HG03520 (cell line): Measurements from ENCODE around the gene OTUD5.
"Not testable (repeated sequence)": the region's sequence is repeated elsewhere in the genome, so short reads cannot be mapped to it uniquely, and the experiment has no call there.

Experiments used
- ATAC-seq: cut with Tn5 transposase; IDR thresholded peaks from one replicate; pipeline ENCODE4 v1.9.1; 2021; ENCODE audit warnings: mild to moderate bottlenecking, moderate library complexity; ENCODE audit not compliant: unreplicated experiment

Gene OTUD5, protein sequence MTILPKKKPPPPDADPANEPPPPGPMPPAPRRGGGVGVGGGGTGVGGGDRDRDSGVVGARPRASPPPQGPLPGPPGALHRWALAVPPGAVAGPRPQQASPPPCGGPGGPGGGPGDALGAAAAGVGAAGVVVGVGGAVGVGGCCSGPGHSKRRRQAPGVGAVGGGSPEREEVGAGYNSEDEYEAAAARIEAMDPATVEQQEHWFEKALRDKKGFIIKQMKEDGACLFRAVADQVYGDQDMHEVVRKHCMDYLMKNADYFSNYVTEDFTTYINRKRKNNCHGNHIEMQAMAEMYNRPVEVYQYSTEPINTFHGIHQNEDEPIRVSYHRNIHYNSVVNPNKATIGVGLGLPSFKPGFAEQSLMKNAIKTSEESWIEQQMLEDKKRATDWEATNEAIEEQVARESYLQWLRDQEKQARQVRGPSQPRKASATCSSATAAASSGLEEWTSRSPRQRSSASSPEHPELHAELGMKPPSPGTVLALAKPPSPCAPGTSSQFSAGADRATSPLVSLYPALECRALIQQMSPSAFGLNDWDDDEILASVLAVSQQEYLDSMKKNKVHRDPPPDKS

DNA sequence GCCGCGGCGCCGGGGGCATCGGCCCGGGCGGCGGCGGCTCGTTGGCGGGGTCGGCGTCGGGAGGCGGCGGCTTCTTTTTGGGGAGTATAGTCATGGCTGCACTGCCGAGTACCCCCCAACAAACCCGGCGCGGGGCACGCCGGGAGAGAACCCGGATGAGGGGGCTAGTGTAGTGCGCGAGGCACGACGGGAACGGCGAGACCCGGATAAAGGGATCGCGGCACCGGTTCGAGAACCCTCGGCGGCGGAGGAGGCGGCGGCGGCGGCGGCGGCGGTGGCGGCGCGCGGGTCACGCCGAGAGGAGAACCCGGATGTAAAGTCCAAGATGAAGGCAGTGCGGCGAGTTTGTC, at the start of gene OTUD5:
OTUD5 (minus strand) TSS at position 131 of the 350 bp plus-strand sequence; CDS start at position 94, 37 bp downstream.
- peak; percentile 22 for ATAC-seq

DNA sequence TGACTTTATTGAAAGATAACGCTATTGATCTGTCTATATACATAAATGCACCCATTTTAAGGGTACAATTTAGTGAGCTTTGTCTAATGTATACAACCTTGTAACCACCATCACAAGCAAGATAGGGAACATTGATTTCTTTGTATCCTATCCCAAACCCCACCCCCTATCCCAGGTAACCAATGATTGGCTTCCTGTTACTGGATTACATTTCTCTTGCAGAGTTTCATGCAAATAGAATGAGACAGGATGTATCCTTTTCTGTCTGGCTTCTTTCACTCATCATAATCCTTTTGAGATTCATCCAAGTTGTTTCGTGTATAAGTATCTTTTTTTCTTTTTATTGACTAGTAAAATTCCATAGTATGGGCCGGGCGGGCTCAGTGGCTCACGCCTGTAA, 46.3 kb upstream of the OTUD5 start:
- ATAC-seq, result no peak

DNA sequence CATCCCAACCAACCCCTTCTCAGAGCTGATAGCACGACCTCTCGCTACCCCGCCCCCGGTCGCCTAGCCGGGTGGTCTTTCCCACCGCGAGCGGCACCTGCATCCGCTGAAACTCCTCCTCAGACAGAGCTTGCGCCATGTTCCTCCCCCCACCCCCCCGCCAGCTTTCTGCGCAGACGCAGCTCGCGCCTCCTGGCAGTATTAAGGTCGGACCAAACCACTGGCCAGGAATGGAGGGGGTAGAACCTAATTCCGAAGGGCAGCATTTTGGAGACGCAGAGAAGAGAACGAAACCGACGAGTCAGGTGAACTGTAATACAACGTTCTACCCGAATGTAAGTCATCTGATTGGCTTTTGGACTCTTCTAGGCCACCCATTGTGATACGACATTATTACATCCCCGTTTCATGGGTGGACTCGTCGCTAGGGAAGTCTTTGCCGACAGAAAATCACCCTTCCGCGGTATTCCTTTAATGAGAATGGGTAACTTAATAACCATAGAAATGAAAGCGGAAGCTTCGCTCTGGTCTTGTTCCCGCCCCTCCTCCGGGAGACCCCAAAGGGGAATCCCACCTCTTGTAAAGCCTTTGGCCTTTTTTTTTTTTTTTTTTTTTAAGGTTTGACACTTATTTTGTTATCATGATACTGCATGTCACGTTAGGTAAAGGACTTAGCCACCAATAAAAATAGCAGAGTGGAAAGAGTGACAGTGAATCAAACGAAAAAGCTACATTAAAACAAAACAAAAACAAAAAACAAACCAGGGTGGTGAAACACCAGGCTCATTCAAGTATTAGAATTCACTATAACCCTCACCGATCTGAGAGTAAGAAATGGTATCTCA, 44.9 kb upstream of the OTUD5 start, which contains the start of gene GRIPAP1:
GRIPAP1 (minus strand) TSS at position 174 of the 845 bp plus-strand sequence; CDS start at position 139, 35 bp downstream.
- ATAC-seq, result peak; percentile 63

DNA sequence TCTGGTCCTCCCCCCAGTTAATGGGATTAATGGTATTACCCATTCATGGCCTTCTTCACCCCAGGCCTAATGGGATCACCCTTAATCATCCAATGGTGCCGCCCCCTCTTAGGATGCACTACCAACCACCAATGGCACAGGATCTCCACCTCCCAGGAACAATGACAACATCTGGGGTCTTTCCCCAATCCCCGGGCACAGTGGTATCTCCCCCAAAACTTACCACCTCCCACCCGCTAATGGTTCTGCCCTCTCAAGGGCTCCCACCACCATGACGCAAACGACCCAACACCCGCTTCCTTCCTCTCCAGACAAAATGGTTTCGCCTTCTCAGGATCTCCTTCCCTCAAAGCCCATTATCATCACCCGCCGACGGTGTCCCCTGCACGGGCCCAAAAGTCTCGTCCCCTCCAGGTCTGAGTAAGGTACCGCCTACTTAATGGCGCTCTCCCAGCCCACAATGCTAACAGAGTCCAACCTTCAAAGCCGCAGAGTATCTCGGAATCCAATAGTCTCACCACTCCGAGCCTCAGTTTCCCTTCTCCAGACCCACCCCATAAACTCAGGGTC, 44.2 kb upstream of the OTUD5 start:
- peak; percentile 14 for ATAC-seq

DNA sequence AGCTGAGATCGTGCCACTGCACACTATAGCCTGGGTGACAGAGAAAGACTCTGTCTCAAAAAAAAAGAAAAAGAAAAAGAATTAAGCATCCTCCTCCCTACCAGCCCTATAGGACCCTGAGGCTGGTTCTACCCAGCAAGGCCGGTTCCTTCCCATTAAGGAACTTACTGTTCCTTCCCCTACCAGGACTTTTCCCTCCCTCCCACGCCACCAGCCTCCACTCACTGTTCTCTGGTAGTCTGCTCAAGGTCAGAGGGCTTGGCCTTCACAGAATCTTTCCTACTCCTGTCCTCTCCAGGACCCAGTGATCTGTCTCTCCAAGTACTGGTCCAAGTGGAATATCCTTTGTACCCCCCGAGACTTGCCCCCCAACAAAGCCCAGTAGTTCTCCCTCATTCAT, 43.2 kb upstream of the OTUD5 start:
- ATAC-seq, result no peak

DNA sequence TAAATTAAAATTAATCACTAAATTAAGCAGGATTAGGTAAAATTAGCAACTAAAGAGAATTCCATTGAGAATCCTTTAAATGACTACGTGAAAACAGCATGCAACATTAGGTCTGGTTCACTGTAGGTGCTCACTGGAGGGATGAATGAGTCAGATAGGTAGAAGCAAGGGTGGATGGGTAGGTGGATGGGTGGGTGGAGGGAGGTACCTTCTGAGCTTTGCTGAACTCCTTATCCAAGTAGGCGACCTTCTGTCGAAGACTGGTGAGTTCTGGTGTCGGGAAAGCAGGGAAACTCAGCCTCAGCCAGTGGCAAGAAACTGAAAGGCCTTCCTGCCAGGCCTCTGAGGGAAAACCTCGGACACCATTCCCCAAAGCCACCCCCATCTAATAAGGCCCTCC, 41.6 kb upstream of the OTUD5 start:
- ATAC-seq, result no peak

DNA sequence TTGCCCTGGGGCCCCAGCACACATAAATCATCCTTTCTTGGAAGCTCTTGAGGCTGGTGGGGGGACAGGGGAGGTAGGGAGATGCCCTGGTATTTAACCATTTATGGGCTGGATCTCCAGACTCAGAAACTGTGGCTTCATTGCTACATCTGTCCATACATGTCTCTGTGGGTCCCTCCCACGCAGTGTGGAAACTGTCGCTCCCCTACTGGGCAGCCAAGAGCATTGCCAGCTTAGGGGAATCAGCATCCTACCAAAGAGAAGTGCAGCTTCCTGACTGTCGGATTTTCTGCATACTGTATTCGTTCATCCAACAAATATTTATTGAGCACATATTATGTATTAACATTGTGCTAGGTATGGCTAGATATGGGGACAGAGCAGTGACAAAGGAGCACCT, 41.0 kb upstream of the OTUD5 start:
- ATAC-seq, result no peak

DNA sequence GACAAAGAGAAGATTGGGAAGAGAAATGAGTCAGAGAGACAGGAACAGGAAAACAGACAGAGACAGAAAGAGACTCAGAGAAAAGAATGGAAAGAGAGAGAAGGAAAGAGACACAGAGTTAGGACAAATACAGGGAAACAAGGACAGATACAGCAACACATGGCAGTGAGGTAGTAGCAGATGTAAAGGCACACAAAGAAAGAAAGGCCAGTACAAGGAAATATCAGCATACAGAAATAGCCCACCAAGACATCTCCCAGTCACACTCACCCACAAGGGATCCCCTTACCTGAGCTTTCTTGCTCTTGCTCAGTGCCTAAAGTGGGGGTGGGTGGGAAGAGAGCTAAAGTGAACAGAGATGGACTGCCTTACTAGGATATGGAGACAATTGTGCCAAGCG, 40.5 kb upstream of the OTUD5 start:
- no peak for ATAC-seq

DNA sequence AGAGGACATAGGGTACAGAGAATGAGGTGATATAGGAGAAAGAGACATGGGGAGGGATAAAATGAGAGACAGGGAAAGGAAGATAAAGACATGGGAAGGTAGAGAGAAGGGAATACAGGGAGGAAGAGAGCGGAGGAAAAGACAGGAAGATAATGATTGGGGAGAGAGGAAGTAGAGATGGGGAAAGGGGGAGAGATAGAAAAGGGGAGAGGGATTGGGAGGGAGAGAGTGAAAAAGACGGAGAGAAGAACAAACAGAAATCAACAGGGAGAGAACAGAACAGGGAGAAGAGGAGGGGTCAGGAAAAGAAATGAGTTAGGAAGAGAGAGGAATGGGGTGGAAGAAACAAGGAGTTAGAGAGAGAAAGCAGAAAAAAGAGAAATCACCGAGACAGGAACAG, 40.0 kb upstream of the OTUD5 start:
- ATAC-seq, result no peak

DNA sequence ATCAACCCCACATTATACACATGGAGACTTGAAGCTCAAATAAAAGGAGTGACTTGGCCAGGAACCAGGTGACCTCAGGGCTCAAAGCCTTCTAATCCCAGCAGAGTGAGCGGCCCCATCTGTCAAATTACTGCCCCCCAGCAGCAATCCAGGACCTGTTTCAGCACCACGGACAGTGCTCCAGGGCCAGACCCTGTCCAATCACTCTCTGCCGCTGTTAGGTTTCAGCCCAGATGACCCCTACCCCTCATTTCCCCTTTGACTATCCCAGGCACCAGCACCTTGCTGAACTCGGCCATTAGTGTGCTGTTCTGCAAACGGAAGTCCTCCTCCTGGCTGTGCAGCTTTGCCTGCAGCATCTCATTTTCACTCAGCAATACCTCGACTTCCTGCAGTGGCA, 39.6 kb upstream of the OTUD5 start:
- ATAC-seq, result no peak

DNA sequence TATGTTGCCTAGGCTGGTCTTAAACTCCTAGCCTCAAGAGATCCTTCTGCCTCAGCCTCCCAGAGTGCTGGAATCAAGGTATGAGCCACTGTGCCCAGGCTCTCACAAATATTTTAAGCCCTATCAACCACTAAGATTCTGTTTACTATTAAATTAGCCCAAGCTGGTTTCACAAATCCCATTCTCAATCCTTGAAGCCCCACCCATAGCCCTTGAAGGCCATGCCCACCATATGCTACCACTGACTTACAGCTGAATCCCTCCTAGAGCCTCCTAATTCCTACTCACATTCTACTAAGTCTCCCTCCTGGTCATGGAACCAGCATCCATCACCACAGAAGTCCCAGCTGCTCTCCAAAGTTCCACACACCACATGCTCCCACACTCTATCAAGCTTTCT, 34.9 kb upstream of the OTUD5 start:
- ATAC-seq, result no peak

DNA sequence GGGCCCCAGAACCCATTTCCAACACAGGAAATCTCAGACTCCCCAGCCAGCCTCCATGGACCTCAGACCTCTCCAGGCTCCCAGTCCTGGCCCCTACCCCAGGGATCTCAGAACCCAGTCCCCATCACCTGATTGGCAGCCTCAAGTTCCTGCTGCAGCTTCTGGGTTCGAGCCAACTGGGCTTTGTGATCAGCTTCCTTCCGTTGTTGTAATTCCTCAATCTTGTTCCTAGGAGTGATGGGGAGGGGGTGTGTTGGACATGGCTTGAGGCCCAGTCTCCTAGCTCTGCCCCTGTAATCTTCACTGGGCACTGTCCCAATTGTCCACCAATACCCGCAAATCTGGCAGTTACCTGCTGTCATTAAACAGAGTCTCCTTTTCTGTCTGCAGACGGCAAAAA, 32.1 kb upstream of the OTUD5 start:
- no peak for ATAC-seq

DNA sequence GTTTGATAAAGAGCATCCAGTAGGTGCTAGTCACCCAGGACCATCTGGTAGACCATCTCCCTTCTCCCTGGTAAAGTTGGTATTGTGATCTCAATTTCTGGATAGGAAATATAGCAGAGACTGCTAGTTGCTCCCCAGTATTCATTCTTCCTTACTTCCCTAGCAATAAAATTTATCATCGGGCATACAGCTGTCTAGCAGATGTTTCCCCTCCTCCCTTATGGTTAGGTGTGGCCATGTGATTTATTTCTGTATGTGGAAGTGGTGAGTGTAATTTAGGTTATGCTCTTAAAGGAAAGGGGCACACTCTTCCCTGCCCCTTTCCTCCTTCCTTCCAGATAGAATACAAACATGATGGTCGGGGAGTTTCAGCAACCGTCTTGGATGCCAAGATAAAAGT, 26.5 kb upstream of the OTUD5 start:
- no peak for ATAC-seq

DNA sequence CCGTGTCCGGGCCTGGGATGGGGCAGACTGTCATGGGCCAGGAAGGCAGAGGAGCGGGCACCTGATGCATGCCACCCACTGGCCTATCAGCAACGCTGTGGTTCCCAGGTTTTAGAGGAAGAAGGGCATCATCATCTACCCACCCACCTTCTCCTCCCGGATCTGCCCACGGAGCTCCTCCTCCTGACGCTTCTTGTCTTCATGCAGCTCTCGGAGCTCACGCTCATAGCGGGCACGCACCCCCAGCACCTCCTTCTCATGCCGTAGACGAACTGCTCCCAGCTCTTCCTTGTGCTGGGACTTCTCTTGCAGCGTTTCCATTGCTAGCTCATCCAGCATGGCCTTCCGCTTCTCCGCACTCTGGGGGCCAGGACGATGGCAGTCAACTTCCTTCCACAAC, 25.7 kb upstream of the OTUD5 start:
- no peak for ATAC-seq

DNA sequence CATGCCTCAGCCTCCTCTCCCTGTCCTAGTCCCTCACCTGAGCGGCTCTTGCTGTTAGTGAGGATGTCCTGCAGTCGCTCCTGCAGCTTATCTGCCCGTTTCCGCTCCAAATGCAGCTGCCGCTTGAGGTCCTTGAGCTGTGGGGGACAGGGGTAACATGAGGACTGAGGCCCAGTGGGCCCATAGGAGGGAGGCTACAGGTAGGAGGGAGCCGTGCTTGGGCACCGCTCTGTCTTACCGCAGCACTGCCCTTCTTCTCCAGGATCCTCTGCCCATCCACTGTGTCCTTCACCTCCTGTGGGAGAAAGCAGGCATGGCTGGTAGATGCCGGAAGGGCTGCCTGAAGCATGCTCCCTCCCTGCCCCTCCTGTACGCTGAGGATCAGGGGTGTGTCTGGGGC, 23.8 kb upstream of the OTUD5 start:
- no peak for ATAC-seq

DNA sequence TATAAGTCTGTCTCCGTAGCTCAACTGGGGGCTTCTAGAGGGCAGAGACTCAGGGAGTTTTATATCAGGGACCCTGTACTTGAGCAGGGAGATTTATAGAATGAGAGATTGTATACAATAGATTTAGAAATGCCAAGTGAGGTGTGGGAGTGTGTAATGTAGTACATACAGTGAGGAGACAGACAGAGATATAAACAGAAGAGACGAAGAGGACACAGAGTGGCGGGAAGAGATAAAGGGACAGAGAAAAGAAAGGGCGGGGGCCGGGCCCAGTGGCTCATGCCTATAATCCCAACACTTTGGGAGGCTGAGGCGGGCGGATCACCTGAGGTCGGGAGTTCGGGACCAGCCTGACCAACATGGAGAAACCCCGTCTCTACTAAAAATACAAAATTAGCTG, 22.9 kb upstream of the OTUD5 start:
- not testable (repeated sequence) for ATAC-seq

DNA sequence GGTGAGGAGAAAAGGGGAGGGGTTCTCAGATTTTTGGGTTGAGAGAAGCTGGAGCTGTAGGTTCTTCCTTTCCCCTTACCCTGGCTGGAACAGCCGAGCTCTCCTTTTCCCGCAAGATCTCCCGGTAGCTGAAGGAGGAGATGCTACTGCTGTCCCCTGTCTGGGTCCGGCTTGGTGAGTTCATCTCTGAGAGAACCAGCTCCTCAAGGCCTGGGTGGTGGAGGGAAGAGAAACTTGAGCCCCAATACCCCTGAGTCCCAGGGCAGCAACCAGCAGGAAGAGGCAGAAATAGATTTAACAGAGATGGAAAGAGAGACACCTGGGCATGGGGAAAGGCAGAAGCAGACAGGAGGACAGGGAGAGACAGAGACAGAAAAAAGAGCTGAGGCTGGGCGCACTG, 20.8 kb upstream of the OTUD5 start:
- no peak for ATAC-seq

DNA sequence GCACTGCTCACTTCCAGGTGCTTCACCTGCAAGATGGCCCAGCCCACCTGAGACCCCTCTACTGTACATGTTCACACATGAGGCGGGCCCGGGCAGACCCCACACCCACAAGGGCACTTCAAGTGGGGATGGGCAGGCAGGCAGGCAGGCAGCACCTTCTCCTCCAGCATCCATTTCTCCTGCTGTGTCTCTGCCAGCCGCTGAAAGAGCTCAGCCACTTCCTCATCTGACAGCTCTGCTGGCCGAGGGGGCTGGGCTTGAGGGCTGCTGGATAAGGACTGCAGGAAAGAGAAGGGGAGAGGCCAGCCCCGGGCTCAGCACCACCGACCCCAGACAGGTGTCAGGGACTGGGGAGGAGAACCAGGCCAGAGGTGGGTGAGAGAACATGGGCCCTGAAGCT, 18.7 kb upstream of the OTUD5 start:
- ATAC-seq, result no peak

DNA sequence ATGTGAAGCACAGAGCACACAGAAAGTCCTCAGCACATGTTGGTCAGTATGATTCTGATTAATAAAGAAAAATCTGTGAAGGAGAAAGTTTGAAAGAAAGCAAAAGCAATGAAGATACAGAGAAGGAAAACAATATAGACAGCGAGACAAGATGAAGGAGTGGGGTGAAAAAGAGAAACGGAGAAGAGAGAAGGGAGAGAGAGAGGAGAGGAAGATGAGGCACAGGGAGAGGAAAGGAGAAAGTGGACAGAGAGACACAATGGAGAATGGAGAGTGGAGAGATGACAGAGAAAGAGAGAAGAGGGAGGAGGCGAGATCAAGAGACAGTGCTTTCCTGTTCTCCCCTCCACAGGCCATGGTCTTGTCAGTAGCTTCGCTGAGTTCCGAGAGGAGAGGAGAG, 18.1 kb upstream of the OTUD5 start:
- ATAC-seq, result no peak

DNA sequence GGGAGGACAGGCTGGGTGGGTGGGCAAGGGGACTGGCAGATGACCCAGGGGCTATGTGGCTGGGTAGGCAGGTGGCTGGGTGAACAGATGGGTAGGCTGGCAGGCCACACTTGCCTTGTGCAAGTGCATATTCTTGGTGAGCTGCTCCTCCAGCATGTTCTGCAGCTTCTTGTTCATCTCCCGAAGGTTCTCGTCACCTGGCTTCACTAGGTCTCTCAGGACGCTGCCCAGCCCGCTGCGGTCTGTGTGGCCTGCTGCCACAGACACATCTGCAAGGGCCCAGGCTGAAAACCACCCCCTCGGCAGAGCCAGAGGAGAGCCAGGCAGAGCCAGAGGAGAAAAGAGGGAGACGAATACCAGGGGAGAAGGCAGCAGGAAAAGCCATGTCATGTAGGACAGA, 17.6 kb upstream of the OTUD5 start:
- no peak for ATAC-seq

DNA sequence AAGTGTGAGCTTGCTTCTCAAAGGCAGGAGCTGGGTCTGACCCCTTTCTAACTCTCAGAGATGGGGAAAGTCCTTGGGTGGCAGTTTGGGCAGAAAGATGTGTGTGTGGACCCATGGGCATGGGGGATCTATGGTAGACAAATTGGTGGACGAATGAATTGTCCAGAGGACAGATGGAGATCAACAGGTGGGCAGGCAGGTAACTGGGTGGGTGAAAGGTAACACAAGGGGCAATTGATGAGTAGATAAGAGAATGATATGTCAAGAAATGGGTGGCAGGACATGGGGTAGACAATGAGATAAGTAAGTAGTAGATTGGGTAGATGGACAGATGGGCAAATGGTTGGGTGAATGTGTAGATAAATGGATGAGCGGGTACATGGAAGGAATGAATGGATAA, 17.2 kb upstream of the OTUD5 start:
- ATAC-seq, result no peak

DNA sequence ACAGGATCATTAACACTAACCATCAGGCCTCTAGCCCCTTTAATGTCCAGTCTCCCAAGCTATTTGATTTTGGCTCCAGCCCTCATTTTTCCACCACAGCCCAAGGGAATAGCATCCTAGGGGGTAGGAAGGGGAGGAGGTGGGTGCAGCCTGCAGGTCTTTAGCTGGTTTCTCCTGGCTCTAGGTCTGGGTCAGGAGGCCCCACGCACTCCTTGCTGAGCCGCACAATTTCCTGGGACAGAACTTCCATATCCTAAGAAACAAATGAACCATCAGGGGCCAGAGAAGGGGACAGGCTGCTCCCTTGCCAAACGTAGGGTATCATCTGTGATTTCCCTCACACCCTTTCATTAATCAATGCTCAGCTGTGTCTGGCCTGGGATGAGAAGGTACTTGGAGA, 16.6 kb upstream of the OTUD5 start:
- no peak for ATAC-seq
